OCI-LY7 (cell line): ENCODE measurements around the gene NPIPA5.
"Not testable (repeated sequence)": the region's sequence is repeated elsewhere in the genome, so short reads cannot be mapped to it uniquely, and the experiment has no call there.

ENCODE experiments used
- EZH2phosphoT487 ChIP-seq: fragments of 200-600 bp; sonication (generic); IDR thresholded peaks from 2 replicates; pipeline ENCODE4 v1.6.1; 2018; ENCODE audit warnings: low read depth, borderline replicate concordance, mild to moderate bottlenecking, mixed run types, antibody characterized with exemption, low read length, moderate library complexity, mixed read lengths
- TF ChIP-seq, protein P1 (sequence below): fragments of 200-600 bp; sonication (generic); conservative IDR thresholded peaks from 2 replicates; pipeline ENCODE4 v1.5.1; 2014; ENCODE audit warnings: mild to moderate bottlenecking, antibody characterized with exemption, low read length, moderate library complexity, mixed read lengths

DNA sequence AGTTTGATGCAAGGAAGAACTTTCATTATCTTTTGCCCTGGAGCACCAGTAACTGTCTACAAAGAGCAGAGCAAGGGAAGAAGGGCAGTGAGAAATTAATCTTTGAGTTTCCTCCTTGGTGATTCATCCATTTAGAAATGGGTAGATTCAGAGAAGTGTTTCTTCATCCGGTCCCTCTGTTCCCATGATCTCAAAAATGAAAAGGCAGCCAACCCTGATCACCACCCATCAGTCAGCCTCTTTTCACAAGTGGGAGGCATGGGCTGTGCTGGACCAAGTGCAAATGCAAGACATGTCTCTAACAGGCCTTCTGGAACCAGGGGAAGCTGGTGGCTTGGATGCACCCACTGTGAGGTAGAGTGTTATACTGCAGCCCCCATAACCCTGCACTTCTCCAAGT lies 35.8 kb downstream of the NPIPA5 start:
- TF ChIP-seq, protein P1, sequence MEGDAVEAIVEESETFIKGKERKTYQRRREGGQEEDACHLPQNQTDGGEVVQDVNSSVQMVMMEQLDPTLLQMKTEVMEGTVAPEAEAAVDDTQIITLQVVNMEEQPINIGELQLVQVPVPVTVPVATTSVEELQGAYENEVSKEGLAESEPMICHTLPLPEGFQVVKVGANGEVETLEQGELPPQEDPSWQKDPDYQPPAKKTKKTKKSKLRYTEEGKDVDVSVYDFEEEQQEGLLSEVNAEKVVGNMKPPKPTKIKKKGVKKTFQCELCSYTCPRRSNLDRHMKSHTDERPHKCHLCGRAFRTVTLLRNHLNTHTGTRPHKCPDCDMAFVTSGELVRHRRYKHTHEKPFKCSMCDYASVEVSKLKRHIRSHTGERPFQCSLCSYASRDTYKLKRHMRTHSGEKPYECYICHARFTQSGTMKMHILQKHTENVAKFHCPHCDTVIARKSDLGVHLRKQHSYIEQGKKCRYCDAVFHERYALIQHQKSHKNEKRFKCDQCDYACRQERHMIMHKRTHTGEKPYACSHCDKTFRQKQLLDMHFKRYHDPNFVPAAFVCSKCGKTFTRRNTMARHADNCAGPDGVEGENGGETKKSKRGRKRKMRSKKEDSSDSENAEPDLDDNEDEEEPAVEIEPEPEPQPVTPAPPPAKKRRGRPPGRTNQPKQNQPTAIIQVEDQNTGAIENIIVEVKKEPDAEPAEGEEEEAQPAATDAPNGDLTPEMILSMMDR, result not testable (repeated sequence)
- TF ChIP-seq EZH2phosphoT487, result not testable (repeated sequence)
